ENCODE measurements around the gene RPL10L. TPM values are rescaled to one million over a fixed set of nuclear protein-coding genes. Genes with fewer than 3 reads are reported as not detected.

RPL10L gene
- total RNA-seq, 1 donor = not detected

GRCh38 chr14:46626876-46627275 lies 24.7 kb downstream of the RPL10L start:
- no peak for TF ChIP-seq CTCF (IDR thresholded peaks at IDR 0.05; ENCODE audit: extremely low read depth, low read depth, low read length)
- H3K27ac ChIP-seq (ENCODE audit: low read depth, low read length) = no peak overlapping the region
- H3K4me2 ChIP-seq (ENCODE audit: insufficient read depth, low read length) = no peak overlapping the region
- no peak for DNase-seq (ENCODE audit: insufficient read length, low spot score, missing footprints)
- H3K27me3 ChIP-seq (ENCODE audit: insufficient read depth, low read length) = no peaks in the 10 kb centered on the region
- no peaks in the 10 kb centered on the region for H4K20me1 ChIP-seq (ENCODE audit: insufficient read depth, low read length)
- no peaks in the 10 kb centered on the region for H3K79me2 ChIP-seq (ENCODE audit: insufficient read depth, low read length)
- H3K4me1 ChIP-seq (ENCODE audit: insufficient read depth, low read length) = no peaks in the 10 kb centered on the region
- H3K36me3 ChIP-seq (ENCODE audit: insufficient read depth, low read length) = no peaks in the 10 kb centered on the region
- H3K4me3 ChIP-seq (ENCODE audit: insufficient read depth, low read length) = no peak overlapping the region
- no peak overlapping the region for H2AFZ ChIP-seq (ENCODE audit: low read length)
- peaks cover 6% of the 10 kb centered on the region for H3K9me3 ChIP-seq (ENCODE audit: low read depth, low read length)

Data from osteoblast (primary cell).